ENCODE results near the gene PCBP3.
A peak's percentile ranks its signal among the peaks of the same experiment; 100 is the strongest.
"Not testable (repeated sequence)": the region's sequence is repeated elsewhere in the genome, so short reads cannot be mapped to it uniquely, and the experiment has no call there.

Gene PCBP3

GRCh38 chr21:45893740-45894449, 250.4 kb downstream of the PCBP3 start:
- no peak for TF ChIP-seq Cebpa-rat (IDR thresholded peaks at IDR 0.05)
- Histone ChIP-seq H4K20me1 (peaks cover 0 to 60% (median 5%) of the 10 kb centered on the region in 11 experiments; a peak in 8 of 22 replicates), H3K27ac (no peak overlapping the region), H3K9me3 (replicated peaks in 1 of 11) (no peaks in the 10 kb centered on the region), H3K27me3 (no peaks in the 10 kb centered on the region), H3K36me3 (peaks cover 0 to 17% (median 5%) of the 10 kb centered on the region in 11 experiments; a peak in 7 of 22 replicates), H3K4me1 (peaks cover 15 to 44% (median 37%) of the 10 kb centered on the region in 10 experiments), H3K9ac (no peak overlapping the region), H3K4me2 (peak overlapping the region in 7 of 11 experiments; percentile 20 to 73 (median 56); a peak in 9 of 22 replicates), H3K4me3 (no peak overlapping the region)

DNA sequence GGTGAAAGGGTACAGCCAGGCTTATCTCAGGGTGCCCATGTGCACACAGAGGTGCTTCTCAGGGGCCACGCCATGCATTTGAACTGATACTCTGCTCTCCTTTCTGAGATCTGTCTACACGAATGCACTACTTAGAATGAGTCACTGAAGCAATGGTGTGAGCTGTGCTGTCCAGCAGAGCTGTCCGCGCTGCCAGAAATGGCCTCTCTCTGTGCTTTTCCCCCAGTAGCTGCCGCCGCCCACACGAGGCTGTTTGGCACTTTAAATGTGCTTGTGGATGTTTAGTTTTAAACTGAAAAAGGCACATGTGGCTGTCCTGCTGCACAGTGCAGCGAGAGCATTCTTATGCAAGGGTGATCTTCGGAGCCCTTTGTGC, 250.9 kb downstream of the PCBP3 start:
- Histone ChIP-seq H3K4me1 (peaks cover 15 to 39% (median 31%) of the 10 kb centered on the region in 10 experiments), H3K27ac (no peak overlapping the region), H4K20me1 (peaks cover 0 to 55% (median 4%) of the 10 kb centered on the region in 11 experiments; a peak in 8 of 22 replicates), H3K27me3 (no peaks in the 10 kb centered on the region), H3K9ac (no peak overlapping the region), H3K9me3 (replicated peaks in 1 of 11) (no peaks in the 10 kb centered on the region), H3K4me3 (no peak overlapping the region), H3K4me2 (peak overlapping the region in 1 of 11 experiments; percentile 56; a peak in 1 of 22 replicates), H3K36me3 (peaks cover 0 to 21% (median 5%) of the 10 kb centered on the region in 11 experiments; a peak in 7 of 22 replicates)
- TF ChIP-seq Cebpa-rat (IDR thresholded peaks at IDR 0.05), result no peak

DNA sequence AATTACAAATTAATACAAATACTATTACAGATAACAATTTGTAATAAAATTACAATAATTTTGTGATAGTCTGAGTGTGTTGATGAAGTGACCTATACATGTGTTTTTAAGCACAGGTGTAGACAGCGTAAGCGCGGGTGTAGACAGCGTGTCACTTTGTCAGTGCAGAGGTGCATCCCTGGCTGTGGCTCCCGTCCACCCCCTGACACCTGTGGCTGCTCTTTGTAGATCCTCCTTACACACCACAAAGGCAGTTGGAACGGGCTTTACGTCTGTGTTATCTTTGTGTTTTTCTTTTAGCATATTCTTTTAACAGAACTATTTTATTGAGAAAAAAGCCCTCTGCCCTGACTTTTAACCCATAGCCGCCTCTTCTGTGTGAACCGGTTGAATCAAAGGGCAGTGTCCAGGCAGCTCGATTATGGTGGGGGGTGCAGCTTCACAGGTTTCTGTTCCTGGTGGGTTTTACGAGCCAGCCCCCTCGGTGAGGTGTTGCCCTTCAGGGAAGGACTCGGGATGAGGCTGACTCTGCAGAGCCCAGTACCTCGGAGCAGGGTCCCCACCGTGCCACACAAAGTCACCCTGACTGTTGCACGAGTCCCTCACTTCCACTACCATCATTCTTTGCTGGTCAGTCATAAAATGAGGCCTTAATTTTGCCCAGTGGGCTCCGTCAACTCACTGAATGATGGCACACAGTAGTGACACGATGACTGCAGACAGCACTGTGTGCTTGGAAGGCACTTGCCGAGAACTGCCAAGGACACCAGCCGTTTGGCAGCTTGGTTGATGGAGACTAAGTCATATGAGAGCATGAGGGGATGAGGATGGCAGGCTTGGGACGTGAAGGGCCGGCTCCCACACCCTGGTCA, 251.6 kb downstream of the PCBP3 start:
- H3K27me3 ChIP-seq, result no peaks in the 10 kb centered on the region
- peaks cover 0 to 28% (median 5%) of the 10 kb centered on the region in 11 experiments; a peak in 7 of 22 replicates for H3K36me3 ChIP-seq
- H3K4me1 ChIP-seq, result peaks cover 15 to 36% (median 29%) of the 10 kb centered on the region in 10 experiments
- TF ChIP-seq Cebpa-rat (IDR thresholded peaks at IDR 0.05), result no peak
- no peak overlapping the region for H3K4me2 ChIP-seq
- no peaks in the 10 kb centered on the region for H3K9me3 ChIP-seq (replicated peaks in 1 of 11)
- H3K27ac ChIP-seq, result no peak overlapping the region
- no peak overlapping the region for H3K9ac ChIP-seq
- peaks cover 0 to 48% (median 4%) of the 10 kb centered on the region in 11 experiments; a peak in 8 of 22 replicates for H4K20me1 ChIP-seq
- no peak overlapping the region for H3K4me3 ChIP-seq

- Histone ChIP-seq H3K4me2 (no peak overlapping the region), H3K27me3 (no peaks in the 10 kb centered on the region), H3K4me1 (peaks cover 15 to 36% (median 29%) of the 10 kb centered on the region in 10 experiments), H3K27ac (no peak overlapping the region), H3K4me3 (no peak overlapping the region), H3K36me3 (peaks cover 0 to 29% (median 6%) of the 10 kb centered on the region in 11 experiments; a peak in 9 of 22 replicates), H3K9me3 (replicated peaks in 1 of 11) (no peaks in the 10 kb centered on the region), H3K9ac (no peak overlapping the region), H4K20me1 (peaks cover 0 to 44% (median 4%) of the 10 kb centered on the region in 11 experiments; a peak in 8 of 22 replicates)
- TF ChIP-seq Cebpa-rat (IDR thresholded peaks at IDR 0.05), result no peak
Observed at GRCh38 chr21:45895778-45896370, 252.3 kb downstream of the PCBP3 start.

DNA sequence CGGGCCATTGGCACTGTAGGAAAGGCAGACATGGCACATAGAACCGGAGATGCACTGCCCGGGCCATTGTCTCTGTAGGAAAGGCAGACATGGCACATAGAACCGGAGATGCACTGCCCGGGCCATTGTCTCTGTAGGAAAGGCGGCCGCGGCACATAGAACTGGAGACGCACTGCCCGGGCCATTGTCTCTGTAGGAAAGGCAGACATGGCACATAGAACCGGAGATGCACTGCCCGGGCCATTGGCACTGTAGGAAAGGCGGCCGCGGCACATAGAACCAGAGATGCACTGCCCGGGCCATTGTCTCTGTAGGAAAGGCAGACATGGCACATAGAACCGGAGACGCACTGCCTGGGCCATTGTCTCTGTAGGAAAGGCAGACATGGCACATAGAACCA, 252.9 kb downstream of the PCBP3 start:
- H3K27me3 ChIP-seq; H3K27ac ChIP-seq; H3K9me3 ChIP-seq (replicated peaks in 1 of 11); H3K4me2 ChIP-seq; H3K9ac ChIP-seq; H3K4me3 ChIP-seq: not testable (repeated sequence)
- Histone ChIP-seq H4K20me1 (peaks cover 0 to 39% (median 2%) of the 10 kb centered on the region in 11 experiments; a peak in 8 of 22 replicates), H3K4me1 (peaks cover 15 to 32% (median 28%) of the 10 kb centered on the region in 10 experiments), H3K36me3 (peaks cover 0 to 35% (median 11%) of the 10 kb centered on the region in 11 experiments; a peak in 9 of 22 replicates)

GRCh38 chr21:45897191-45898027, 253.9 kb downstream of the PCBP3 start:
- H3K36me3 ChIP-seq, result peaks cover 0 to 45% (median 18%) of the 10 kb centered on the region in 11 experiments; a peak in 15 of 22 replicates
- H4K20me1 ChIP-seq, result peaks cover 0 to 33% (median 0%) of the 10 kb centered on the region in 11 experiments; a peak in 6 of 22 replicates
- H3K9me3 ChIP-seq (replicated peaks in 1 of 11), result no peaks in the 10 kb centered on the region

DNA sequence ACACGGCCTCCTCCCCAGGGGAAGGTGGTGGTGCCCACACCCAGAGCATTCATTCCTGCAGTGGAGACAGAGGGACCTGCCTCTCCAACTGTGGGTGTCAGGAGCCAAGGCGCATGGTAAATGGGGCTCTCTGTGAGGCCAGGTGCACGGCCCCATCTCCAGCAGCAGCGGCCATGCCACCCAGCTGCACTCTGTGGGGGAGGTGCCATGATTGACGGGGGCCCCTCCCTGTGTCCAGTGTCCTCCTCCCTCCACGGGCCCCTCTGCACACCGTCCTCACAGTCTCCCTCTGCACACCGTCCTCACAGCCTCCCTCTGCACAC, 254.5 kb downstream of the PCBP3 start:
- peaks cover under 1 to 16% (median 12%) of the 10 kb centered on the region in 10 experiments; a peak in 18 of 20 replicates for H3K4me1 ChIP-seq
- H4K20me1 ChIP-seq, result peaks cover 0 to 27% (median 0%) of the 10 kb centered on the region in 11 experiments; a peak in 6 of 22 replicates
- H3K27me3 ChIP-seq, result no peaks in the 10 kb centered on the region
- no peaks in the 10 kb centered on the region for H3K9me3 ChIP-seq (replicated peaks in 1 of 11)
- no peak overlapping the region for H3K4me3 ChIP-seq
- H3K9ac ChIP-seq, result no peak overlapping the region
- no peak for TF ChIP-seq Cebpa-rat (IDR thresholded peaks at IDR 0.05)
- H3K4me2 ChIP-seq, result no peak overlapping the region
- H3K27ac ChIP-seq, result no peak overlapping the region
- peaks cover 0 to 51% (median 24%) of the 10 kb centered on the region in 11 experiments; a peak in 17 of 22 replicates for H3K36me3 ChIP-seq

More at GRCh38 chr21:45897191-45898027, 253.9 kb downstream of the PCBP3 start:
- TF ChIP-seq Cebpa-rat (IDR thresholded peaks at IDR 0.05), result no peak
- Histone ChIP-seq H3K9ac (no peak overlapping the region), H3K27ac (no peak overlapping the region), H3K4me1 (peaks cover 6 to 22% (median 18%) of the 10 kb centered on the region in 10 experiments), H3K4me2 (no peak overlapping the region), H3K4me3 (no peak overlapping the region), H3K27me3 (no peaks in the 10 kb centered on the region)

DNA sequence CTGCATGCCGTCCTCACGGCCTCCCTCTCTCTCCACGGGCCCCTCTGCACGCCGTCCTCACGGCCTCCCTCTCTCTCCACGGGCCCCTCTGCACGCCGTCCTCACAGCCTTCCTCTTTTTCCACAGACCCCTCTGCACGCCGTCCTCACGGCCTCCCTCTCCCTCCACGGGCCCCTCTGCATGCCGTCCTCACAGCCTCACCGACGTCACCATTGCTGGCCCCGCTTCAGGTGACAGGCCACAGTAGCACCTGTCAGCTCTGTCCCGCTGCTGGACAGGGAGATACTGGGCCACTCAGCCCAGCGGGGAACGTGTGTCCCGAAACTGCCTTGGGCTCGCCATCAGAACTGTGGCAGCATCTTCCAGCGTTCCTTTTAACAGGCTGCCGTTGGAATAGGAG, 255.3 kb downstream of the PCBP3 start:
- Histone ChIP-seq H3K4me1 (peaks cover 0 to 8% (median 4%) of the 10 kb centered on the region in 10 experiments; a peak in 10 of 20 replicates), H3K9me3 (replicated peaks in 1 of 11) (no peaks in the 10 kb centered on the region), H3K9ac (no peak overlapping the region), H3K4me3 (no peak overlapping the region), H3K27me3 (no peaks in the 10 kb centered on the region), H3K4me2 (no peak overlapping the region), H3K27ac (no peak overlapping the region), H4K20me1 (peaks cover 0 to 19% (median 0%) of the 10 kb centered on the region in 11 experiments; a peak in 6 of 22 replicates), H3K36me3 (peaks cover 0 to 58% (median 27%) of the 10 kb centered on the region in 11 experiments; a peak in 17 of 22 replicates)
- TF ChIP-seq Cebpa-rat (IDR thresholded peaks at IDR 0.05), result no peak
